ENCODE measurements around the gene MTG1. TPM values are rescaled to one million over a fixed set of nuclear protein-coding genes. Genes with fewer than 3 reads are reported as not detected.
A peak's percentile ranks its signal among the peaks of the same experiment; 100 is the strongest.

The MTG1 gene
- total RNA-seq, 5 donors from 2014 or later (not counting 1 experiment from before 2014, with no cell fraction given), result 46.7 to 79.3 (median 69.4) TPM

DNA sequence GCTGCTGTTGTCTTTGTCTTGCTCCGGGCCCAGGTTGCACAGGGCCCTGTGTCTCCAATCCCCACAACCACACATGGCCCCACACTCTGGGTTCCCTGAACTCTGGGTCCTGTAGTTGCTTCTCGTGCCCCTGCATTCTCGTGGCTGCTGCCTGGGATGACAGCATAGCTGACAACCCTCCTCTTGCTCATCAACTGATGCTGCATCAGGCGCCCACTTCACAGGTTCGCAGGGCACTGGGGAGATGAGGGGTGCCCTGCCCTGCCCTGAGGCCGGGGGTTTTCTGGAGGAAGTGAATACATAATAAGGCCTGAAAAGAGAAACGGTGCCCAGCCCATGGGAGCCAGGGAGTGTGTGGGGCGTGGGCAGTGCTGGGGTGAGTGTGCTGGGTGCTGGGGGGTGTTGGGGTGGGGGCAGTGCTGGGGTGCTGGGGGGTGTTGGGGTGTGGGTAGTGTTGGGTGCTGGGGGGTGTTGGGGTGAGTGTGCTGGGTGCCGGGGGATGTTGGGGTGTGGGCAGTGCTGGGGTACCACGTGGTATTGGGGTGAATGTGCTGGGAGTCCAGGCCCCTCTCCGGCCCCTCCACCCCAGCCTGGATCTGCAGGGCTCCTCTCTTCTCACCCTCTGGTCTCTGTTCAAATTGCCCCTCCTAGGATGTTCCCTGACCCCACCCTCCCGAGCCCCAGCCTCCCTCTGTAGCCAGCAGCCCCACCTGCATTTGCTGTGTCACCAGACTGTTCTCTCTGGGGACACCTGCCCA lies 2.0 kb upstream of the MTG1 start:
- Mint-ChIP-seq H3K9me3 (no peaks in the 10 kb centered on the region), H3K4me3 (peak overlapping the region in 1 of 3 donors; percentile 30), H3K27ac (peak overlapping the region; percentile 95 to 96), H3K36me3 (peaks cover 3% of the 10 kb centered on the region), H3K27me3 (no peaks in the 10 kb centered on the region), H3K4me1 (peaks cover 39 to 61% (median 61%) of the 10 kb centered on the region in 3 donors)
- H3K27ac ChIP-seq (ENCODE audit: low read length), result peak overlapping the region; percentile 80
- ATAC-seq (replicated peaks in 1 of 4) (no peak), DNase-seq (peak in 1 of 35 experiments; percentile 29)
- H3K9me3 ChIP-seq, result no peaks in the 10 kb centered on the region
- peaks cover 0 to 2% of the 10 kb centered on the region in 2 experiments for H3K27me3 ChIP-seq (replicated peaks in 1 of 2; ENCODE audit: control insufficient read depth in 2 of 2, extremely low read depth in 1 of 2, insufficient read depth in 2 of 2, low read length in 1 of 2)
- H3K4me1 ChIP-seq (ENCODE audit: control insufficient read depth in 1 of 2, extremely low read depth in 1 of 2, insufficient read depth in 2 of 2, low read length in 2 of 2), result peaks cover 13 to 69% of the 10 kb centered on the region in 2 experiments
- POLR2A ChIA-PET, result no interaction called here
- CTCF ChIA-PET, result interaction anchor here in 1 of 2 donors (1.3 kb wide), 1 partner anchor 62 kb away, joined by 3 read pairs; no protein-coding TSS in a partner anchor
- WGBS (ENCODE audit: insufficient coverage), result 64% methylated on average over 7 of the region's 12 CpGs
- H3K4me3 ChIP-seq (ENCODE audit: control insufficient read depth in 1 of 2, extremely low read depth in 1 of 2, low read length in 1 of 2), result no peak overlapping the region
- peaks cover 6 to 9% of the 10 kb centered on the region in 2 donors for H3K36me3 ChIP-seq (ENCODE audit: control insufficient read depth in 2 of 2, extremely low read depth in 1 of 2, insufficient read depth in 1 of 2, low read length in 1 of 2)

GRCh38 chr10:133393401-133394063 lies 425 bp upstream of the MTG1 start:
- ChIA-PET POLR2A (no interaction called here), CTCF (interaction anchor here in 1 of 2 donors (1.3 kb wide), 1 partner anchor 64 kb away, joined by 3 read pairs; no protein-coding TSS in a partner anchor)
- DNase-seq (peak in 1 of 35 experiments; percentile 95), ATAC-seq (replicated peaks in 1 of 4) (no peak)
- Mint-ChIP-seq H3K4me1 (peaks cover 49 to 62% (median 61%) of the 10 kb centered on the region in 3 donors), H3K27me3 (no peaks in the 10 kb centered on the region), H3K4me3 (peak overlapping the region; percentile 86 to 93 (median 91)), H3K27ac (peak overlapping the region; percentile 67 to 72), H3K9me3 (no peaks in the 10 kb centered on the region), H3K36me3 (peaks cover 12% of the 10 kb centered on the region)
- no peak overlapping the region for H3K27ac ChIP-seq (ENCODE audit: low read length)
- H3K4me1 ChIP-seq (ENCODE audit: control insufficient read depth in 1 of 2, extremely low read depth in 1 of 2, insufficient read depth in 2 of 2, low read length in 2 of 2), result peaks cover 13 to 64% of the 10 kb centered on the region in 2 experiments
- peak overlapping the region; percentile 62 to 69 for H3K4me3 ChIP-seq (ENCODE audit: control insufficient read depth in 1 of 2, extremely low read depth in 1 of 2, low read length in 1 of 2)
- 19% methylated on average over 16 of the region's 27 CpGs for WGBS (ENCODE audit: insufficient coverage)
- peaks cover 6 to 16% of the 10 kb centered on the region in 2 donors for H3K36me3 ChIP-seq (ENCODE audit: control insufficient read depth in 2 of 2, extremely low read depth in 1 of 2, insufficient read depth in 1 of 2, low read length in 1 of 2)
- H3K9me3 ChIP-seq, result no peaks in the 10 kb centered on the region
- peaks cover 0 to 2% of the 10 kb centered on the region in 2 experiments for H3K27me3 ChIP-seq (replicated peaks in 1 of 2; ENCODE audit: control insufficient read depth in 2 of 2, extremely low read depth in 1 of 2, insufficient read depth in 2 of 2, low read length in 1 of 2)

DNA sequence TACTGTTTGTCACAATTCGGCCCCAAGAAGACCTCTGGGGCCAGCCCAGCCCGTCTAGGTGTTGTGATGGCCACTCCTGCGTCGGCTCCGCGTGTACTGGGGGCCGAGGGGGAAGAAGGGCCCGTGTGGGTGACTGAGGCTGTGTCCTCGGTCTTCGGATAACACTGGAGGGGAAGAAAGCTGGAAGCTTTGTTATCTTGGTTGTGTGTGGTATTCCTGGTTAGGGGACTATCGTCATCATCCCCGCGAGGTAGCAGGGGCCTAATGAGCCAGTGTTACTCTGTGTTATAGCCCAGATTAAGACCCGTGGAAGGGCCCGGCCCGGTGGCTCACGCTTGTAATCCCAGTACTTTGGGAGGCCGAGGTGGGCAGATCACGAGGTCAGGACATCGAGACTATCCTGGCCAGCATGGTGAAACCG lies 854 bp downstream of the MTG1 start:
- no peaks in the 10 kb centered on the region for H3K27me3 Mint-ChIP-seq
- DNase-seq, result no peak
- peaks cover 6 to 26% of the 10 kb centered on the region in 2 donors for H3K36me3 ChIP-seq (ENCODE audit: control insufficient read depth in 2 of 2, extremely low read depth in 1 of 2, insufficient read depth in 1 of 2, low read length in 1 of 2)
- ChIA-PET POLR2A (no interaction called here), CTCF (no interaction called here)
- no peaks in the 10 kb centered on the region for H3K9me3 ChIP-seq
- peak overlapping the region; percentile 86 to 93 (median 91) for H3K4me3 Mint-ChIP-seq
- H3K36me3 Mint-ChIP-seq, result peaks cover 18% of the 10 kb centered on the region
- no peak for ATAC-seq (replicated peaks in 1 of 4)
- peak overlapping the region; percentile 85 to 87 for H3K27ac Mint-ChIP-seq
- H3K27me3 ChIP-seq (replicated peaks in 1 of 2; ENCODE audit: control insufficient read depth in 2 of 2, extremely low read depth in 1 of 2, insufficient read depth in 2 of 2, low read length in 1 of 2), result peaks cover 0 to 2% of the 10 kb centered on the region in 2 experiments
- peaks cover 40 to 56% (median 56%) of the 10 kb centered on the region in 3 donors for H3K4me1 Mint-ChIP-seq
- peak overlapping the region; percentile 59 for H3K27ac ChIP-seq (ENCODE audit: low read length)
- H3K9me3 Mint-ChIP-seq, result no peaks in the 10 kb centered on the region
- peak overlapping the region; percentile 62 to 69 for H3K4me3 ChIP-seq (ENCODE audit: control insufficient read depth in 1 of 2, extremely low read depth in 1 of 2, low read length in 1 of 2)
- WGBS (ENCODE audit: insufficient coverage), result 43% methylated on average over 19 of the region's 21 CpGs
- H3K4me1 ChIP-seq (ENCODE audit: control insufficient read depth in 1 of 2, extremely low read depth in 1 of 2, insufficient read depth in 2 of 2, low read length in 2 of 2), result peaks cover 6 to 51% of the 10 kb centered on the region in 2 experiments

GRCh38 chr10:133396035-133396624 lies 2.2 kb downstream of the MTG1 start:
- H3K27me3 ChIP-seq (replicated peaks in 1 of 2; ENCODE audit: control insufficient read depth in 2 of 2, extremely low read depth in 1 of 2, insufficient read depth in 2 of 2, low read length in 1 of 2), result peaks cover 0 to 2% of the 10 kb centered on the region in 2 experiments
- H3K4me3 ChIP-seq (ENCODE audit: control insufficient read depth in 1 of 2, extremely low read depth in 1 of 2, low read length in 1 of 2), result no peak overlapping the region
- 99% methylated on average over 12 of the region's 19 CpGs for WGBS (ENCODE audit: insufficient coverage)
- ChIA-PET POLR2A (no interaction called here), CTCF (no interaction called here)
- no peak overlapping the region for H3K27ac ChIP-seq (ENCODE audit: low read length)
- Mint-ChIP-seq H3K4me1 (peaks cover 36 to 53% (median 50%) of the 10 kb centered on the region in 3 donors), H3K9me3 (no peaks in the 10 kb centered on the region), H3K36me3 (peaks cover 22% of the 10 kb centered on the region), H3K27ac (peak overlapping the region in 1 of 2 donors; percentile 87), H3K27me3 (no peaks in the 10 kb centered on the region), H3K4me3 (peak overlapping the region; percentile 86 to 93 (median 91))
- H3K9me3 ChIP-seq, result no peaks in the 10 kb centered on the region
- peaks cover 6 to 31% of the 10 kb centered on the region in 2 donors for H3K36me3 ChIP-seq (ENCODE audit: control insufficient read depth in 2 of 2, extremely low read depth in 1 of 2, insufficient read depth in 1 of 2, low read length in 1 of 2)
- peaks cover 2 to 49% of the 10 kb centered on the region in 2 experiments for H3K4me1 ChIP-seq (ENCODE audit: control insufficient read depth in 1 of 2, extremely low read depth in 1 of 2, insufficient read depth in 2 of 2, low read length in 2 of 2)
- DNase-seq (no peak), ATAC-seq (replicated peaks in 1 of 4) (no peak)

DNA sequence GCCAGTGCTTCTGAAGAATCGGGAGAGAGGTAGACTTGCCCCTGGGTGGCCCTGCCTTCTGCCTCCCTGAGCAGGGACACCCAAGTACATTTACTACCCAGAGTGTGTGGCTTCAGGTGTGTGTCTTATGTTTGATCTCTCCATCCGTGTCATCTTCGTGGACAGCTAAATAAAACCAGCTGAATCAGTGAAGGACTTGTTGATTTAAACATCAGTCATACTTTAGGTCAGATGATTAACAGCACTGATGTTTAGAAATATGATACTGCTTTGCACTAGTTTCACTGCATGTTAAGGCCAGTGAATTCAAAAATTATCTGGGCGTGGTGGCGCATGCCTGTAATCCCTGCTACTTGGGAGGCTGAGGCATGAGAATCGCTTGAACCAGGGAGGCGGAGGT lies 4.0 kb downstream of the MTG1 start:
- no peaks in the 10 kb centered on the region for H3K27me3 Mint-ChIP-seq

GRCh38 chr10:133399123-133399601 lies 5.2 kb downstream of the MTG1 start:
- H3K27ac ChIP-seq (ENCODE audit: low read length), result no peak overlapping the region
- H3K9me3 ChIP-seq, result no peaks in the 10 kb centered on the region
- H3K4me3 Mint-ChIP-seq, result no peak overlapping the region
- no peak overlapping the region for H3K27ac Mint-ChIP-seq
- no peaks in the 10 kb centered on the region for H3K9me3 Mint-ChIP-seq
- peaks cover 36 to 45% (median 44%) of the 10 kb centered on the region in 3 donors for H3K4me1 Mint-ChIP-seq
- ATAC-seq (replicated peaks in 1 of 4), result no peak
- peaks cover 0 to 2% of the 10 kb centered on the region in 2 experiments for H3K27me3 ChIP-seq (replicated peaks in 1 of 2; ENCODE audit: control insufficient read depth in 2 of 2, extremely low read depth in 1 of 2, insufficient read depth in 2 of 2, low read length in 1 of 2)
- H3K27me3 Mint-ChIP-seq, result no peaks in the 10 kb centered on the region
- DNase-seq, result no peak
- H3K4me3 ChIP-seq (ENCODE audit: control insufficient read depth in 1 of 2, extremely low read depth in 1 of 2, low read length in 1 of 2), result no peak overlapping the region
- 96% methylated on average over 12 of the region's 19 CpGs for WGBS (ENCODE audit: insufficient coverage)
- peaks cover 38% of the 10 kb centered on the region for H3K36me3 Mint-ChIP-seq
- peaks cover 2 to 33% of the 10 kb centered on the region in 2 experiments for H3K4me1 ChIP-seq (ENCODE audit: control insufficient read depth in 1 of 2, extremely low read depth in 1 of 2, insufficient read depth in 2 of 2, low read length in 2 of 2)
- H3K36me3 ChIP-seq (ENCODE audit: control insufficient read depth in 2 of 2, extremely low read depth in 1 of 2, insufficient read depth in 1 of 2, low read length in 1 of 2), result peaks cover 11 to 55% of the 10 kb centered on the region in 2 donors
- CTCF ChIA-PET, result no interaction called here
- POLR2A ChIA-PET, result no interaction called here

More for the DNA sequence above, 4.0 kb downstream of the MTG1 start:
- Mint-ChIP-seq H3K36me3 (peaks cover 32% of the 10 kb centered on the region), H3K4me3 (no peak overlapping the region), H3K27ac (no peak overlapping the region), H3K9me3 (no peaks in the 10 kb centered on the region), H3K4me1 (peaks cover 38 to 49% (median 48%) of the 10 kb centered on the region in 3 donors)
- Histone ChIP-seq H3K4me1 (ENCODE audit: control insufficient read depth in 1 of 2, extremely low read depth in 1 of 2, insufficient read depth in 2 of 2, low read length in 2 of 2) (peaks cover 2 to 39% of the 10 kb centered on the region in 2 experiments), H3K36me3 (ENCODE audit: control insufficient read depth in 2 of 2, extremely low read depth in 1 of 2, insufficient read depth in 1 of 2, low read length in 1 of 2) (peaks cover 11 to 48% of the 10 kb centered on the region in 2 donors), H3K9me3 (no peaks in the 10 kb centered on the region), H3K27me3 (replicated peaks in 1 of 2; ENCODE audit: control insufficient read depth in 2 of 2, extremely low read depth in 1 of 2, insufficient read depth in 2 of 2, low read length in 1 of 2) (peaks cover 0 to 2% of the 10 kb centered on the region in 2 experiments), H3K27ac (ENCODE audit: low read length) (no peak overlapping the region), H3K4me3 (ENCODE audit: control insufficient read depth in 1 of 2, extremely low read depth in 1 of 2, low read length in 1 of 2) (no peak overlapping the region)
- 100% methylated on average over 4 of the region's 7 CpGs for WGBS (ENCODE audit: insufficient coverage)
- ChIA-PET POLR2A (no interaction called here), CTCF (no interaction called here)
- DNase-seq (no peak), ATAC-seq (replicated peaks in 1 of 4) (no peak)

Measured in T-cell (primary cell).